ENCODE data around the gene CD96. TPM values are rescaled to one million over a fixed set of nuclear protein-coding genes. Genes with fewer than 3 reads are reported as not detected.

CD96 gene
- total RNA-seq, 2 experiments from 2014 or later, result not detected

DNA sequence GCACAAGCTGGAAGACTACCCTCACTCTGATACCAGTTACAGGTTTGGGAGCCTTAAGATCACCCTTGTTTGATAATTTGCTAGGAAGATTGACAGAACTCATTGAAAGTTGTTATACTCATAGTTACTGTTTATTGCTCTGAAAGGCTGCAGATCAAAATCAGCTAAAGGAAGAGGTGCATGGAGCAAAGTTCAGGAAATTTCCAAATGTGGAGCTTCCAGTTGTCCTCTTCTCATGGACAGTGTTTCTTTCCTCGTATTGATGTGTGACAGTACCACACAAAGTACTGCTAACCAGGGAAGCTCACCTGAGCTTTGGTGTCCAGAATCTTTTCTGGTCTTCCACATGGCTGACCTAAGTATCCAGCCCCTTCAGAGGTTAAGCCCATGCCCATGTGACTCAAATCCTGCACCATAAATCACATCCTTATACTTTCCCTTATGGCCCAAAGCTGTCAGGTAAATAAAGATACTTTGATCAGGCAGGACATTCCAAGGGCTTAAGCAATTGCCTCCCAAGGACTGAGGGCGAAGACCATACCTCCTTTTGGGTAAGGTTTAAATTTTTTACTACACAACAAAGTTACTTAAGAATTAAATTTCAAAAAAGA, 146.3 kb downstream of the CD96 start:
- Histone ChIP-seq H3K4me2 (ENCODE audit: low read length) (no peak overlapping the region), H3K36me3 (ENCODE audit: insufficient read depth, low read length) (no peaks in the 10 kb centered on the region), H4K20me1 (ENCODE audit: insufficient read depth, low read length) (peaks cover 7% of the 10 kb centered on the region), H3K9me3 (ENCODE audit: low read length) (no peaks in the 10 kb centered on the region), H3K4me1 (ENCODE audit: insufficient read depth, low read length, poor library complexity, severe bottlenecking) (no peaks in the 10 kb centered on the region), H3K79me2 (ENCODE audit: insufficient read depth, low read depth, low read length) (no peaks in the 10 kb centered on the region), H3K27ac (ENCODE audit: low read depth, low read length, poor library complexity, severe bottlenecking) (no peak overlapping the region), H2AFZ (ENCODE audit: low read length) (no peak overlapping the region), H3K4me3 (ENCODE audit: low read depth, low read length, poor library complexity, severe bottlenecking) (no peak overlapping the region), H3K9me2 (ENCODE audit: insufficient read depth, low read length) (no peaks in the 10 kb centered on the region)
- intact Hi-C loops (cut with micrococcal nuclease; ENCODE audit: unreplicated experiment), result no loop called here
- TF ChIP-seq EZH2phosphoT487 (IDR thresholded peaks at IDR 0.05; ENCODE audit: borderline replicate concordance, low read depth, low read length), result no peak
- TF ChIP-seq, protein P1, sequence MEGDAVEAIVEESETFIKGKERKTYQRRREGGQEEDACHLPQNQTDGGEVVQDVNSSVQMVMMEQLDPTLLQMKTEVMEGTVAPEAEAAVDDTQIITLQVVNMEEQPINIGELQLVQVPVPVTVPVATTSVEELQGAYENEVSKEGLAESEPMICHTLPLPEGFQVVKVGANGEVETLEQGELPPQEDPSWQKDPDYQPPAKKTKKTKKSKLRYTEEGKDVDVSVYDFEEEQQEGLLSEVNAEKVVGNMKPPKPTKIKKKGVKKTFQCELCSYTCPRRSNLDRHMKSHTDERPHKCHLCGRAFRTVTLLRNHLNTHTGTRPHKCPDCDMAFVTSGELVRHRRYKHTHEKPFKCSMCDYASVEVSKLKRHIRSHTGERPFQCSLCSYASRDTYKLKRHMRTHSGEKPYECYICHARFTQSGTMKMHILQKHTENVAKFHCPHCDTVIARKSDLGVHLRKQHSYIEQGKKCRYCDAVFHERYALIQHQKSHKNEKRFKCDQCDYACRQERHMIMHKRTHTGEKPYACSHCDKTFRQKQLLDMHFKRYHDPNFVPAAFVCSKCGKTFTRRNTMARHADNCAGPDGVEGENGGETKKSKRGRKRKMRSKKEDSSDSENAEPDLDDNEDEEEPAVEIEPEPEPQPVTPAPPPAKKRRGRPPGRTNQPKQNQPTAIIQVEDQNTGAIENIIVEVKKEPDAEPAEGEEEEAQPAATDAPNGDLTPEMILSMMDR (conservative IDR thresholded peaks at IDR 0.05; ENCODE audit: low read length), result no peak
- DNase-seq (ENCODE audit: low spot score), result no peak
- ChIA-PET CTCF (ENCODE audit: unreplicated experiment) (interaction anchor here (1.3 kb wide), 1 partner anchor 19 kb away, joined by 3 read pairs; no protein-coding TSS in a partner anchor), POLR2A (interaction anchor here (0.5 to 1.4 kb wide), 5 partner anchors 8 to 34 kb away, joined by 3 to 5 read pairs (median 3); no protein-coding TSS in a partner anchor)
- no TSS peak for BruUV-seq (replicated peaks)

DNA sequence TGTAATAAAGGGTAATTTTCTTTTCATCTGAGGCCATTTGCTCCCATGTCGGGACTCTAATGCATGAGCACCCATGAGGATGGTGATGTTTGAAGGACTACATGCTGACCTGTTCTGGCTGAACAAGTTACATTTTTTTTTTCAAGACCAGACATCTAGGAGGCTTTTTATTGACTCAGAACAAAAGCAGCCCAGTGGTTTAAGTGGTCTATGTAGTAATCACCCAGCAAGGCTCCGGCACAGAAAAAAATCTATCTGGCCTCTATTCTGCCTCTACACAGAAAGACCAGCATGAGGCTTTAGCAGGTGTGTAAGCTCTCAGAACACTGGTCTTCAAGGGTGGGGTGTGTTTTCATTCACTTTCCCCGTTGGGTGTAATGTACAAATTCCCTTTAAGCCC, 148.2 kb downstream of the CD96 start:
- CTCF ChIA-PET (ENCODE audit: unreplicated experiment), result interaction anchor here (2.4 kb wide), 1 partner anchor 21 kb away, joined by 10 read pairs; no protein-coding TSS in a partner anchor
- no peak overlapping the region for H3K27ac ChIP-seq (ENCODE audit: low read depth, low read length, poor library complexity, severe bottlenecking)
- TF ChIP-seq, protein P1 (conservative IDR thresholded peaks at IDR 0.05; ENCODE audit: low read length), result no peak
- no peak for TF ChIP-seq EZH2phosphoT487 (IDR thresholded peaks at IDR 0.05; ENCODE audit: borderline replicate concordance, low read depth, low read length)
- intact Hi-C loops (cut with micrococcal nuclease; ENCODE audit: unreplicated experiment), result no loop called here
- H3K4me1 ChIP-seq (ENCODE audit: insufficient read depth, low read length, poor library complexity, severe bottlenecking), result no peaks in the 10 kb centered on the region
- no peak for DNase-seq (ENCODE audit: low spot score)
- no peaks in the 10 kb centered on the region for H3K9me2 ChIP-seq (ENCODE audit: insufficient read depth, low read length)
- no peaks in the 10 kb centered on the region for H3K79me2 ChIP-seq (ENCODE audit: insufficient read depth, low read depth, low read length)
- peaks cover 7% of the 10 kb centered on the region for H4K20me1 ChIP-seq (ENCODE audit: insufficient read depth, low read length)
- H3K9me3 ChIP-seq (ENCODE audit: low read length), result no peaks in the 10 kb centered on the region
- no peak overlapping the region for H3K4me3 ChIP-seq (ENCODE audit: low read depth, low read length, poor library complexity, severe bottlenecking)
- no peaks in the 10 kb centered on the region for H3K36me3 ChIP-seq (ENCODE audit: insufficient read depth, low read length)
- no peak overlapping the region for H3K4me2 ChIP-seq (ENCODE audit: low read length)
- POLR2A ChIA-PET, result interaction anchor here (0.7 to 1.8 kb wide), 3 partner anchors 8 to 19 kb away, joined by 4 to 5 read pairs (median 4); no protein-coding TSS in a partner anchor
- no TSS peak for BruUV-seq (replicated peaks)
- H2AFZ ChIP-seq (ENCODE audit: low read length), result no peak overlapping the region

All from OCI-LY7 (cell line).